GM12892 (cell line): ENCODE measurements around the gene DSTYK.

Experiments
- POLR2A ChIP-seq: IDR thresholded peaks from 2 replicates; pipeline ENCODE4 v1.6.1; 2011; ENCODE audit warnings: low read depth, low read length, control low read depth
- POLR2AphosphoS5 ChIP-seq: IDR thresholded peaks from 2 replicates; pipeline ENCODE4 v1.6.1; 2011; ENCODE audit warnings: low read depth, low read length, control low read depth

DNA sequence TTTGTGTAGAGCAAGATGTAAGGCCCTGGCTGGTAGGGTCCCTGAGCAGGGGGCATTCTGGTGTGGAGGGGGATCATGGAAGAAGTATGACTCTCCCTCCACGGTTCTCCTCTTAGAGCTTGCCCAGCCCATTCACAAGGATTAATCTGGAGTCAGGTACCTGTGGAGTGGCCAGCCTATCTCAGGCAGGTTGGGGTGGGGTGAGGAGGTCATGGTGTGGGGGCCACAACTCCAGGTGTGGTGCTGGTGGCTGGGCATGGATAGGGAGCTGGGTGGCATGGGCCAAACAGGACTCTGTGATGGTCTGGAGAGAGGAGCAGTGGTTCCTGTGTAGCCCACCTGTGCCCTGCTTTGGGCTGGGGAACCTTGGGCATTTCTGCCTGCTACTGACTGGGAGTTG is 48.5 kb upstream of the DSTYK start:
- no peak for TF ChIP-seq POLR2AphosphoS5
- TF ChIP-seq POLR2A: no peak
